Thyroid gland (tissue), 4 donors: ENCODE measurements around the gene FAIM.

Experiments used
- CTCF ChIP-seq, 6 experiments: fragments of 200-600 bp in 3 of 6; fragments of 450-650 bp in 3 of 6; sonication (generic) in 3 of 6; IDR thresholded peaks; one replicate each; pipeline ENCODE4 v1.5.1; 2016 to 2019; ENCODE audit warnings: antibody characterized with exemption in 6 of 6, mild to moderate bottlenecking in 2 of 6, inconsistent platforms in 1 of 6, moderate library complexity in 1 of 6
- POLR2A ChIP-seq, 2 donors: fragments of 450-650 bp; IDR thresholded peaks; one replicate each; pipeline ENCODE4 v1.6.1; 2017; ENCODE audit warnings: antibody characterized with exemption in 2 of 2, mild to moderate bottlenecking in 2 of 2, moderate library complexity in 1 of 2

DNA sequence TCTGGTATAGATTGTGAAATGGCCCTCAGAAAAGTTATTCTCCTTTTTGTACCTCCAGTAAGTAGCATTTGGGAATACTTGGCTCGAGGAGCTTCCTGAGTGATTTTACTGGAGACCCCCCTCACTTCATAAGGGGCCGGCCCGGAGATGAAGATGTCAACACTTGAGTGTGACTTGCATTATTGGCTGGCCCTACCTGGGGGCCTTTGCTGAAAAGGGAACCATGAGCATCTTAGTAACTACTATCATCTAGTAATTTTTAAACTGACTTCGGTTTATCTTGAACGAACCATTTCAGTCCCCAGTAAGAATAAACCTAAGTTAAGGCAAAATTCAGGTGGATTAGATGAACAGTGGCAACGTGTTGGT is 1.3 kb downstream of the FAIM start:
- TF ChIP-seq CTCF (IDR thresholded peaks at IDR 0.05) (no peak), POLR2A (IDR thresholded peaks at IDR 0.05) (no peak)
